Kidney (tissue), 14 donors: ENCODE results near the gene PNRC2. TPM values are rescaled to one million over a fixed set of nuclear protein-coding genes. Genes with fewer than 3 reads are reported as not detected.
"Not testable (repeated sequence)": the region's sequence is repeated elsewhere in the genome, so short reads cannot be mapped to it uniquely, and the experiment has no call there.

Experiments used
- DNase-seq, 5 donors: peaks; one replicate each; pipeline ENCODE4 v3.0.0-alpha.2; 2013 to 2020
- FAIRE-seq: peaks from 2 replicates; lab custom pipeline; 2012; peaks lifted over from hg19 to GRCh38; lab: Jason Lieb, UNC
- H3K27ac ChIP-seq, 2 donors: one replicate each; pipeline ENCODE4 v1.7.0; 2013; ENCODE audit warnings: low read depth in 2 of 2, low read length in 2 of 2, inconsistent platforms in 1 of 2
- H3K27me3 ChIP-seq: one replicate; pipeline ENCODE4 v1.7.1; 2013; ENCODE audit warnings: low read length, inconsistent platforms; ENCODE audit not compliant: control insufficient read depth, insufficient read depth
- H3K36me3 ChIP-seq, 3 donors: one replicate each; pipeline versions ENCODE4 v1.7.0 to v1.7.1; 2013; ENCODE audit warnings: low read length in 3 of 3, control low read depth in 1 of 3, inconsistent platforms in 1 of 3; ENCODE audit not compliant: insufficient read depth in 3 of 3, control insufficient read depth in 2 of 3
- H3K4me1 ChIP-seq, 3 donors: one replicate each; pipeline versions ENCODE4 v1.7.0 to v1.7.1; 2013; ENCODE audit warnings: low read length in 3 of 3, inconsistent platforms in 1 of 3, low read depth in 1 of 3; ENCODE audit not compliant: control insufficient read depth in 2 of 3, insufficient read depth in 2 of 3
- H3K4me3 ChIP-seq, 3 donors: one replicate each; pipeline versions ENCODE4 v1.7.0 to v1.8.1; 2013; ENCODE audit warnings: low read length in 3 of 3, control low read depth in 1 of 3, inconsistent platforms in 1 of 3
- H3K9ac ChIP-seq, 3 donors: one replicate each; pipeline versions ENCODE4 v1.7.0 to v1.7.1; 2013; ENCODE audit warnings: low read length in 3 of 3, control low read depth in 1 of 3, inconsistent platforms in 1 of 3
- H3K9me3 ChIP-seq, 3 donors: one replicate each; pipeline versions ENCODE4 v1.7.0 to v1.7.1; 2013; ENCODE audit warnings: low read length in 3 of 3, control low read depth in 1 of 3, inconsistent platforms in 1 of 3; ENCODE audit not compliant: control insufficient read depth in 2 of 3, insufficient read depth in 1 of 3
- intact Hi-C: fragments of 100-400 bp; cut with DNase I; formaldehyde crosslinking; loops from one replicate; pipeline ENCODE4 v1.11.1; 2022
- microRNA-seq: library from miRNA; unstranded; fragments of <30 nt; microRNA quantifications from one replicate; pipeline ENCODE4 v1.2.0, GENCODE V29; 2020
- polyA plus RNA-seq: library from polyadenylated mRNA; stranded (reverse); fragments of 350-450 nt; fragmentation: Illumina TruSeq; extraction: RNeasy Lipid Tissue Mini Kit (QIAGEN cat#74804); gene quantifications from one replicate; pipeline ENCODE4 v1.2.3, GENCODE V29; 2014; ENCODE audit warnings: low read depth, low replicate concordance; ENCODE audit not compliant: insufficient read depth
- total RNA-seq: library from RNA; stranded (reverse); fragmentation: NEBNext Ultra II Directional; extraction: Animal tissue kit (Norgen Biotek cat#: 25700); gene quantifications from one replicate; pipeline ENCODE4 v1.2.1, GENCODE V29; 2021
- TF ChIP-seq, protein P1 (sequence below): IDR thresholded peaks from 3 replicates; pipeline ENCODE4 v1.5.1; 2012; ENCODE audit warnings: mild to moderate bottlenecking, moderate library complexity, borderline replicate concordance; ENCODE audit not compliant: insufficient read depth; ENCODE audit errors: extremely low read depth
- donor health status: control.
- donor health status: control.
- donor health status: control.
- donor health status: control.
- donor health status: control.
- donor health status: DM: yes; HTN: yes; CAD: no.
- donor health status: Normal renal cell carcinoma (clear cell type).

PNRC2 gene
- total and polyA plus RNA-seq, 2 donors from 2014 or later, result 86.3 to 107 TPM

DNA sequence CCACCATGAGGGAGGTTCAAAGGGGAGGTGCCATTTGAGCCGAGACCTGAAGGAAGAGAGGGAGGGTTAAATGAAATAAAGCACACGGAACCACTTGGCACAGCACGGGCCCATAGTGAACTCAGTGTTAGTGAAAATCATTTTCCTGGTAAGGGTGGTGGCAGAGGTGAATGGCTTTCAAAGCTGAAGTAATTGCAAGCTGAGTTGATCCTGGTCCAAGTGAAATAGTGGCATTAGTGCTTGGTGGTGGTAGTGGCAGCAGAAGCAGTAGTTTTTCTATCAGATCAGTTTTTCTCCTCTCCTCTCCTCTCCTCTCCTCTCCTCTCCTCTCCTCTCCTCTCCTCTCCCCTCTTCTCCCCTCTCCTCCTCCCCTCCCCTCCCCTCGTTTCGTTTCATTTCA lies 51.0 kb downstream of the PNRC2 start:
- H3K4me1 ChIP-seq, result peaks cover 2 to 4% (median 3%) of the 10 kb centered on the region in 3 donors
- TF ChIP-seq, protein P1, sequence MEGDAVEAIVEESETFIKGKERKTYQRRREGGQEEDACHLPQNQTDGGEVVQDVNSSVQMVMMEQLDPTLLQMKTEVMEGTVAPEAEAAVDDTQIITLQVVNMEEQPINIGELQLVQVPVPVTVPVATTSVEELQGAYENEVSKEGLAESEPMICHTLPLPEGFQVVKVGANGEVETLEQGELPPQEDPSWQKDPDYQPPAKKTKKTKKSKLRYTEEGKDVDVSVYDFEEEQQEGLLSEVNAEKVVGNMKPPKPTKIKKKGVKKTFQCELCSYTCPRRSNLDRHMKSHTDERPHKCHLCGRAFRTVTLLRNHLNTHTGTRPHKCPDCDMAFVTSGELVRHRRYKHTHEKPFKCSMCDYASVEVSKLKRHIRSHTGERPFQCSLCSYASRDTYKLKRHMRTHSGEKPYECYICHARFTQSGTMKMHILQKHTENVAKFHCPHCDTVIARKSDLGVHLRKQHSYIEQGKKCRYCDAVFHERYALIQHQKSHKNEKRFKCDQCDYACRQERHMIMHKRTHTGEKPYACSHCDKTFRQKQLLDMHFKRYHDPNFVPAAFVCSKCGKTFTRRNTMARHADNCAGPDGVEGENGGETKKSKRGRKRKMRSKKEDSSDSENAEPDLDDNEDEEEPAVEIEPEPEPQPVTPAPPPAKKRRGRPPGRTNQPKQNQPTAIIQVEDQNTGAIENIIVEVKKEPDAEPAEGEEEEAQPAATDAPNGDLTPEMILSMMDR, result no peak

DNA sequence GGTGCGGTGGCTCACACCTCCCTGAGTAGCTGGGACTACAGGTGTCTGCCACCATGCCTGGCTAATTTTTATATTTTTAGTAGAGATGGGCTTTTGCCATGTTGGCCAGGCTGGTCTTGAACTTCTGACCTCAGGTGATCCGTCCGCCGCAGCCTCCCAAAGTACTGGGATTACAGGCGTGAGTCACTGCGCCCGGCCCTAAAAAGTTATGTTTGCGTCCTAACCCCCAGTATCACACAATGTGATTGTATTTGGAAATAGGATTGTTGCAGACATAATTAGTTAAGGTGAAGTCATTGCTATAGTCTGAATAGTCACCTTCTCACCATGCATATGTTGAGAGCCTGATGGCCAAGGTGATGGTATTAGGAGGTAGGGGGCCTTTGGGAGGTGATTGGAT lies 53.2 kb downstream of the PNRC2 start:
- H3K27ac ChIP-seq, H3K36me3 ChIP-seq, intact Hi-C loops, FAIRE-seq, H3K9ac ChIP-seq, DNase-seq, H3K4me1 ChIP-seq, H3K4me3 ChIP-seq, H3K27me3 ChIP-seq, H3K9me3 ChIP-seq: not testable (repeated sequence)

More for the DNA sequence above, 51.0 kb downstream of the PNRC2 start:
- no peaks in the 10 kb centered on the region for H3K9me3 ChIP-seq
- no peaks in the 10 kb centered on the region for H3K27me3 ChIP-seq
- no peak overlapping the region for H3K27ac ChIP-seq
- H3K36me3 ChIP-seq, result no peaks in the 10 kb centered on the region
- no peak overlapping the region for H3K4me3 ChIP-seq
- FAIRE-seq (no peak), DNase-seq (no peak)
- no peak overlapping the region for H3K9ac ChIP-seq
- intact Hi-C loops, result no loop called here

Small RNAs within 50 kb of the gene (microRNA-seq; reads per million reads assigned to microRNA genes)
- not detected for gene MIR378F

Other genes with a start within 250 kb of the PNRC2 start
- 39.1 TPM for gene ELOA, start 216.4 kb upstream of the PNRC2 start, total RNA-seq
- gene ELOA, start 216.4 kb upstream of the PNRC2 start, polyA plus RNA-seq, result 13.7 TPM
- gene PITHD1, start 181.4 kb upstream of the PNRC2 start, total RNA-seq, result 40.4 TPM
- gene PITHD1, start 181.4 kb upstream of the PNRC2 start, polyA plus RNA-seq, result 57.7 TPM
- 71.3 TPM for gene LYPLA2, start 168.7 kb upstream of the PNRC2 start, total RNA-seq
- 133 TPM for gene LYPLA2, start 168.7 kb upstream of the PNRC2 start, polyA plus RNA-seq
- 68.1 TPM for gene GALE, start 159.1 kb upstream of the PNRC2 start, total RNA-seq
- gene GALE, start 159.1 kb upstream of the PNRC2 start, polyA plus RNA-seq, result 73.7 TPM
- 51.5 TPM for gene HMGCL, start 134.4 kb upstream of the PNRC2 start, total RNA-seq
- gene HMGCL, start 134.4 kb upstream of the PNRC2 start, polyA plus RNA-seq, result 205 TPM
- gene FUCA1, start 91.5 kb upstream of the PNRC2 start, total RNA-seq, result 69.2 TPM
- gene FUCA1, start 91.5 kb upstream of the PNRC2 start, polyA plus RNA-seq, result 88.3 TPM
- gene CNR2, start 46.5 kb upstream of the PNRC2 start, total RNA-seq, result 0.57 TPM
- not detected for gene CNR2, start 46.5 kb upstream of the PNRC2 start, polyA plus RNA-seq
- 96.2 TPM for gene SRSF10, start 20.5 kb downstream of the PNRC2 start, total RNA-seq
- 48.5 TPM for gene SRSF10, start 20.5 kb downstream of the PNRC2 start, polyA plus RNA-seq
- gene MYOM3, start 152.3 kb downstream of the PNRC2 start, total RNA-seq, result 13.5 TPM
- 20.5 TPM for gene MYOM3, start 152.3 kb downstream of the PNRC2 start, polyA plus RNA-seq
- gene IL22RA1, start 183.3 kb downstream of the PNRC2 start, total RNA-seq, result 1.4 TPM
- gene IL22RA1, start 183.3 kb downstream of the PNRC2 start, polyA plus RNA-seq, result 1.4 TPM
- gene IFNLR1, start 227.5 kb downstream of the PNRC2 start, total RNA-seq, result 4.8 TPM
- 1.6 TPM for gene IFNLR1, start 227.5 kb downstream of the PNRC2 start, polyA plus RNA-seq